Measurements from ENCODE around the gene HHAT. TPM values are rescaled to one million over a fixed set of nuclear protein-coding genes. Genes with fewer than 3 reads are reported as not detected.

The HHAT gene
- polyA plus RNA-seq, 1 experiment: 4.8 TPM

DNA sequence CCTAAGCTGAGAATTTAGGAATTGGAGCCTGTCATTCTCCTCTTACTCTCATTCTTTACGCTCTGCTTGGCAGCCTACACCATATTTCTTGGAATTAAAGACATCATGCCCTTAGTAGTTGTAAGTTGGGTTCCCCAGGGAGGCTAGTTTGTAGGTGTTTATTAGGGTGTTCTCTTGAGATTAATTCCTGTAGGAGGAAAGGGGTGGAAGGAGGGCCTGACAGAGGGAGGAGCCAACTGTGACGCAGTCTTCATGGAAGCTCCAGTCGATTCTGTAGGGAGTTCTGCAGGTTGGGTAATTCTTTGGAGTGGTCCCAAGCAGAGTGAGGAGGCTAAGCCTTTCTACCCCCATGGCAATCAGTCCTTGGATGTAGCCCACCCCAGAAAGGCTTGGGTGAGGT, 111.4 kb downstream of the HHAT start:
- no peak overlapping the region for H3K4me3 ChIP-seq (ENCODE audit: low read depth, low read length)
- H3K27me3 ChIP-seq (ENCODE audit: control insufficient read depth, insufficient read depth, low read length): no peaks in the 10 kb centered on the region
- no peak for DNase-seq (ENCODE audit: low read depth, low spot score)
- TF ChIP-seq CTCF (IDR thresholded peaks at IDR 0.05; ENCODE audit: low read depth, low read length): no peak
- peak overlapping the region; percentile 78 for H3K27ac ChIP-seq (ENCODE audit: low read depth, low read length)
- H3K9me3 ChIP-seq (ENCODE audit: control insufficient read depth, insufficient read depth, low read length): no peaks in the 10 kb centered on the region
- CTCF ChIA-PET: interaction anchor here (0.8 to 3.6 kb wide), 8 partner anchors 8 to 695 kb away, joined by 3 to 30 read pairs (median 4); partner anchors contain the start of gene KCNH1
- POLR2A ChIA-PET: interaction anchor here (0.6 to 1.2 kb wide), 3 partner anchors 11 to 597 kb away, joined by 3 to 10 read pairs (median 3); no protein-coding TSS in a partner anchor

- Histone ChIP-seq H3K9me3 (ENCODE audit: control insufficient read depth, insufficient read depth, low read length) (no peaks in the 10 kb centered on the region), H3K27ac (ENCODE audit: low read depth, low read length) (peak overlapping the region; percentile 11), H3K4me3 (ENCODE audit: low read depth, low read length) (no peak overlapping the region), H3K27me3 (ENCODE audit: control insufficient read depth, insufficient read depth, low read length) (no peaks in the 10 kb centered on the region)
- TF ChIP-seq CTCF (IDR thresholded peaks at IDR 0.05; ENCODE audit: low read depth, low read length): no peak
- no peak for DNase-seq (ENCODE audit: low read depth, low spot score)
- POLR2A ChIA-PET: interaction anchor here (0.6 to 1.2 kb wide), 2 partner anchors 34 to 67 kb away, joined by 3 read pairs; no protein-coding TSS in a partner anchor
- CTCF ChIA-PET: interaction anchor here (0.8 to 3.6 kb wide), 6 partner anchors 9 to 694 kb away, joined by 3 to 30 read pairs (median 3); partner anchors contain the start of gene KCNH1
These were observed 112.3 kb downstream of the HHAT start for GRCh38 chr1:210441028-210441427.

- ChIA-PET POLR2A (no interaction called here), CTCF (interaction anchor here (1.2 to 1.8 kb wide), 3 partner anchors 154 to 692 kb away, joined by 3 to 9 read pairs (median 6); partner anchors contain the start of gene KCNH1)
- Histone ChIP-seq H3K27me3 (ENCODE audit: control insufficient read depth, insufficient read depth, low read length) (no peaks in the 10 kb centered on the region), H3K4me3 (ENCODE audit: low read depth, low read length) (no peak overlapping the region), H3K9me3 (ENCODE audit: control insufficient read depth, insufficient read depth, low read length) (no peaks in the 10 kb centered on the region), H3K27ac (ENCODE audit: low read depth, low read length) (no peak overlapping the region)
- no peak for TF ChIP-seq CTCF (IDR thresholded peaks at IDR 0.05; ENCODE audit: low read depth, low read length)
- DNase-seq (ENCODE audit: low read depth, low spot score): no peak
These were observed 116.8 kb downstream of the HHAT start for GRCh38 chr1:210445485-210445884.

GRCh38 chr1:210445931-210446330, 117.2 kb downstream of the HHAT start:
- no peak overlapping the region for H3K4me3 ChIP-seq (ENCODE audit: low read depth, low read length)
- no peak for TF ChIP-seq CTCF (IDR thresholded peaks at IDR 0.05; ENCODE audit: low read depth, low read length)
- DNase-seq (ENCODE audit: low read depth, low spot score): no peak
- ChIA-PET CTCF (interaction anchor here (0.5 to 7.5 kb wide), 10 partner anchors 34 to 1068 kb away, joined by 3 to 233 read pairs (median 9); partner anchors contain the start of gene KCNH1), POLR2A (no interaction called here)
- no peaks in the 10 kb centered on the region for H3K9me3 ChIP-seq (ENCODE audit: control insufficient read depth, insufficient read depth, low read length)
- no peak overlapping the region for H3K27ac ChIP-seq (ENCODE audit: low read depth, low read length)
- H3K27me3 ChIP-seq (ENCODE audit: control insufficient read depth, insufficient read depth, low read length): no peaks in the 10 kb centered on the region

GRCh38 chr1:210446479-210446878, 117.8 kb downstream of the HHAT start:
- POLR2A ChIA-PET: no interaction called here
- no peak for DNase-seq (ENCODE audit: low read depth, low spot score)
- TF ChIP-seq CTCF (IDR thresholded peaks at IDR 0.05; ENCODE audit: low read depth, low read length): no peak
- CTCF ChIA-PET: interaction anchor here (0.5 to 7.5 kb wide), 13 partner anchors 30 to 1068 kb away, joined by 3 to 233 read pairs (median 6); partner anchors contain the start of gene KCNH1
- no peak overlapping the region for H3K4me3 ChIP-seq (ENCODE audit: low read depth, low read length)
- H3K27ac ChIP-seq (ENCODE audit: low read depth, low read length): no peak overlapping the region
- no peaks in the 10 kb centered on the region for H3K27me3 ChIP-seq (ENCODE audit: control insufficient read depth, insufficient read depth, low read length)
- no peaks in the 10 kb centered on the region for H3K9me3 ChIP-seq (ENCODE audit: control insufficient read depth, insufficient read depth, low read length)
